COLO668 (cell line): ENCODE data around the gene NAXD.
A peak's percentile ranks its signal among the peaks of the same experiment; 100 is the strongest.
"Not testable (repeated sequence)": the region's sequence is repeated elsewhere in the genome, so short reads cannot be mapped to it uniquely, and the experiment has no call there.

ENCODE experiments used
- DNase-seq: peaks from one replicate; lab custom pipeline; 2025; ENCODE audit not compliant: unreplicated experiment; lab: John Stamatoyannopoulos, UW

Gene NAXD

GRCh38 chr13:110662777-110663443, 47.6 kb downstream of the NAXD start:
- no peak for DNase-seq

GRCh38 chr13:110663491-110663890, 48.1 kb downstream of the NAXD start:
- DNase-seq = no peak

GRCh38 chr13:110664041-110664440, 48.7 kb downstream of the NAXD start:
- DNase-seq = no peak

- no peak for DNase-seq
Measured at GRCh38 chr13:110664673-110665072, 49.3 kb downstream of the NAXD start.

GRCh38 chr13:110665491-110666254, 50.3 kb downstream of the NAXD start:
- DNase-seq = no peak

GRCh38 chr13:110666255-110666533, 50.8 kb downstream of the NAXD start:
- no peak for DNase-seq

- DNase-seq = no peak
Measured at GRCh38 chr13:110669036-110669435, 53.7 kb downstream of the NAXD start.

- DNase-seq = not testable (repeated sequence)
Measured at GRCh38 chr13:110669814-110670213, 54.5 kb downstream of the NAXD start.

- DNase-seq = no peak
Measured at GRCh38 chr13:110676595-110677587, 61.5 kb downstream of the NAXD start.

- no peak for DNase-seq
Measured at GRCh38 chr13:110677731-110678545, 62.6 kb downstream of the NAXD start.

GRCh38 chr13:110680852-110681251, 65.5 kb downstream of the NAXD start:
- DNase-seq = peak; percentile 38

- DNase-seq = no peak
Measured at GRCh38 chr13:110681868-110682550, 66.7 kb downstream of the NAXD start.

- no peak for DNase-seq
Measured at GRCh38 chr13:110682746-110683145, 67.4 kb downstream of the NAXD start.

- no peak for DNase-seq
Measured at GRCh38 chr13:110683203-110683883, 68.0 kb downstream of the NAXD start.

- no peak for DNase-seq
Measured at GRCh38 chr13:110683921-110684320, 68.6 kb downstream of the NAXD start.

- DNase-seq = no peak
Measured at GRCh38 chr13:110684388-110685056, 69.2 kb downstream of the NAXD start.

- no peak for DNase-seq
Measured at GRCh38 chr13:110685305-110686020, 70.1 kb downstream of the NAXD start.

GRCh38 chr13:110687736-110688135, 72.4 kb downstream of the NAXD start:
- DNase-seq = no peak
